WTC11 (cell line): ENCODE measurements around the gene TMEM30B. TPM values are rescaled to one million over a fixed set of nuclear protein-coding genes. Genes with fewer than 3 reads are reported as not detected.

Experiments
- ATAC-seq: fragments of 200-7000 bp; cut with Tn5 transposase; 2 replicates; pipeline ENCODE4 v1.10.0; 2021; ENCODE audit warnings: mild to moderate bottlenecking, moderate library complexity
- CTCF ChIA-PET: fragments of 300-600 bp; sonication (Branson Sonifier 250); formaldehyde crosslinking; loops from one replicate; lab custom pipeline; 2021; ENCODE audit warnings: antibody characterized with exemption; lab: Charles Lee
- POLR2A ChIA-PET: fragments of 350-600 bp; sonication (Branson Sonifier 250); formaldehyde crosslinking; loops from one replicate; lab custom pipeline; 2021; ENCODE audit warnings: antibody characterized with exemption; lab: Charles Lee
- DNase-seq: peaks from one replicate; pipeline ENCODE4 v3.0.0; 2021; ENCODE audit warnings: low spot score
- H3K27ac Mint-ChIP-seq: 2 replicates; pipeline ENCODE4 v1.8.0; 2021; ENCODE audit warnings: mixed read lengths
- H3K27me3 Mint-ChIP-seq: 2 replicates; pipeline ENCODE4 v1.8.0; 2021; ENCODE audit warnings: low read depth, mild to moderate bottlenecking, moderate library complexity, mixed read lengths
- H3K36me3 Mint-ChIP-seq: 2 replicates; pipeline ENCODE4 v1.8.0; 2021; ENCODE audit warnings: mixed read lengths
- H3K4me1 Mint-ChIP-seq: 2 replicates; pipeline ENCODE4 v1.8.0; 2022; ENCODE audit warnings: mixed read lengths
- H3K4me3 Mint-ChIP-seq: 2 replicates; pipeline ENCODE4 v1.8.0; 2021; ENCODE audit warnings: mild to moderate bottlenecking, moderate library complexity, mixed read lengths
- H3K9me3 Mint-ChIP-seq: 2 replicates; pipeline ENCODE4 v1.8.0; 2021; ENCODE audit warnings: mixed read lengths
- AFF4 ChIP-seq: sonication (generic); formaldehyde crosslinking; IDR thresholded peaks from 2 replicates; pipeline ENCODE4 v1.8.1; 2023; ENCODE audit warnings: mild to moderate bottlenecking, missing genetic modification reagents, borderline replicate concordance
- ATF2 ChIP-seq: sonication (generic); formaldehyde crosslinking; IDR thresholded peaks from 2 replicates; pipeline ENCODE4 v1.8.1; 2022; ENCODE audit warnings: low read depth, missing genetic modification reagents, borderline replicate concordance
- ATF6 ChIP-seq: sonication (generic); formaldehyde crosslinking; IDR thresholded peaks from 2 replicates; pipeline ENCODE4 v1.8.1; 2023; ENCODE audit warnings: mild to moderate bottlenecking, missing genetic modification reagents
- CBFB ChIP-seq: sonication (generic); formaldehyde crosslinking; IDR thresholded peaks from 2 replicates; pipeline ENCODE4 v1.8.1; 2022; ENCODE audit warnings: mild to moderate bottlenecking, low read depth, missing genetic modification reagents
- FOXJ3 ChIP-seq: sonication (generic); formaldehyde crosslinking; IDR thresholded peaks from 2 replicates; pipeline ENCODE4 v1.9.0; 2021; ENCODE audit warnings: missing genetic modification reagents, mild to moderate bottlenecking, borderline replicate concordance
- FOXP1 ChIP-seq: sonication (generic); formaldehyde crosslinking; IDR thresholded peaks from 2 replicates; pipeline ENCODE4 v1.8.0; 2022; ENCODE audit warnings: missing genetic modification reagents, mild to moderate bottlenecking, moderate library complexity, borderline replicate concordance
- GABPB1 ChIP-seq: sonication (generic); formaldehyde crosslinking; IDR thresholded peaks from 2 replicates; pipeline ENCODE4 v1.8.1; 2023; ENCODE audit warnings: mild to moderate bottlenecking, missing genetic modification reagents
- GTF2I ChIP-seq: fragments of 250-450 bp; sonication (Bioruptor Pico); conservative IDR thresholded peaks from 2 replicates; pipeline ENCODE4 v1.4.0; 2021; ENCODE audit warnings: mild to moderate bottlenecking
- MXD4 ChIP-seq: fragments of 250-450 bp; sonication (Bioruptor Pico); IDR thresholded peaks from 2 replicates; pipeline ENCODE4 v1.8.0; 2021; ENCODE audit warnings: mild to moderate bottlenecking, moderate library complexity, borderline replicate concordance
- NFATC4 ChIP-seq: fragments of 250-450 bp; sonication (Bioruptor Pico); IDR thresholded peaks from 2 replicates; pipeline ENCODE4 v1.9.0; 2021; ENCODE audit warnings: mild to moderate bottlenecking
- SMAD4 ChIP-seq: sonication (generic); formaldehyde crosslinking; IDR thresholded peaks from 2 replicates; pipeline ENCODE4 v1.8.0; 2022; ENCODE audit warnings: mild to moderate bottlenecking, missing genetic modification reagents
- STAT6 ChIP-seq: sonication (generic); formaldehyde crosslinking; conservative IDR thresholded peaks from 2 replicates; pipeline ENCODE4 v1.8.1; 2023; ENCODE audit warnings: mild to moderate bottlenecking, low read depth, missing genetic modification reagents, moderate library complexity
- TEAD4 ChIP-seq: sonication (generic); formaldehyde crosslinking; IDR thresholded peaks from 2 replicates; pipeline ENCODE4 v1.8.0; 2022; ENCODE audit warnings: mild to moderate bottlenecking, missing genetic modification reagents
- ZMAT4 ChIP-seq: fragments of 250-450 bp; sonication (Bioruptor Pico); IDR thresholded peaks from 2 replicates; pipeline ENCODE4 v1.9.0; 2021; ENCODE audit warnings: mild to moderate bottlenecking
- ZNF121 ChIP-seq: sonication (generic); formaldehyde crosslinking; IDR thresholded peaks from 2 replicates; pipeline ENCODE4 v1.8.0; 2023; ENCODE audit warnings: missing genetic modification reagents
- ZNF416 ChIP-seq: fragments of 250-450 bp; sonication (Bioruptor Pico); IDR thresholded peaks from 2 replicates; pipeline ENCODE4 v1.9.0; 2021; ENCODE audit warnings: mild to moderate bottlenecking, inconsistent platforms
- total RNA-seq: library from RNA; stranded (reverse); gene quantifications from 3 replicates; pipeline ENCODE4 v1.2.3, GENCODE V29; 2021
- TF ChIP-seq, protein P1 (sequence below): sonication (generic); formaldehyde crosslinking; IDR thresholded peaks from 2 replicates; pipeline ENCODE4 v1.8.1; 2022; ENCODE audit warnings: missing genetic modification reagents, borderline replicate concordance
- TF ChIP-seq, protein P2 (sequence below): sonication (generic); formaldehyde crosslinking; IDR thresholded peaks from 2 replicates; pipeline ENCODE4 v1.8.1; 2023; ENCODE audit warnings: mild to moderate bottlenecking, moderate library complexity, missing genetic modification reagents

Gene TMEM30B
- total RNA-seq, 1 experiment from 2014 or later, result 17.8 TPM

GRCh38 chr14:61288720-61289119 is 7.6 kb upstream of the TMEM30B start:
- no peak for DNase-seq
- CTCF ChIA-PET, result interaction anchor here (1.5 kb wide), 1 partner anchor 9 kb away, joined by 5 read pairs; no protein-coding TSS in a partner anchor
- TF ChIP-seq ZNF121 (no peak), AFF4 (CRISPR knock-in tag) (no peak), CBFB (CRISPR knock-in tag) (no peak), STAT6 (CRISPR knock-in tag) (no peak), MXD4 (CRISPR knock-in tag) (no peak), SMAD4 (CRISPR knock-in tag) (no peak)
- TF ChIP-seq, protein P1, sequence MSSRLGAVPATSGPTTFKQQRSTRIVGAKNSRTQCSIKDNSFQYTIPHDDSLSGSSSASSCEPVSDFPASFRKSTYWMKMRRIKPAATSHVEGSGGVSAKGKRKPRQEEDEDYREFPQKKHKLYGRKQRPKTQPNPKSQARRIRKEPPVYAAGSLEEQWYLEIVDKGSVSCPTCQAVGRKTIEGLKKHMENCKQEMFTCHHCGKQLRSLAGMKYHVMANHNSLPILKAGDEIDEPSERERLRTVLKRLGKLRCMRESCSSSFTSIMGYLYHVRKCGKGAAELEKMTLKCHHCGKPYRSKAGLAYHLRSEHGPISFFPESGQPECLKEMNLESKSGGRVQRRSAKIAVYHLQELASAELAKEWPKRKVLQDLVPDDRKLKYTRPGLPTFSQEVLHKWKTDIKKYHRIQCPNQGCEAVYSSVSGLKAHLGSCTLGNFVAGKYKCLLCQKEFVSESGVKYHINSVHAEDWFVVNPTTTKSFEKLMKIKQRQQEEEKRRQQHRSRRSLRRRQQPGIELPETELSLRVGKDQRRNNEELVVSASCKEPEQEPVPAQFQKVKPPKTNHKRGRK (CRISPR knock-in tag), result no peak
- Mint-ChIP-seq H3K27ac (no peak overlapping the region; the same call in 1 of the 2 replicates), H3K4me3 (no peak overlapping the region), H3K9me3 (no peaks in the 10 kb centered on the region), H3K4me1 (peaks cover 6% of the 10 kb centered on the region; the same call in 1 of the 2 replicates), H3K27me3 (no peaks in the 10 kb centered on the region; the same call in 1 of the 2 replicates), H3K36me3 (no peaks in the 10 kb centered on the region)
- POLR2A ChIA-PET, result no interaction called here
- no peak for ATAC-seq

- Mint-ChIP-seq H3K4me3 (no peak overlapping the region), H3K9me3 (no peaks in the 10 kb centered on the region), H3K27ac (no peak overlapping the region; the same call in 1 of the 2 replicates), H3K4me1 (peaks cover 6% of the 10 kb centered on the region; the same call in 1 of the 2 replicates), H3K27me3 (no peaks in the 10 kb centered on the region; the same call in 1 of the 2 replicates), H3K36me3 (no peaks in the 10 kb centered on the region)
- ATAC-seq (no peak), DNase-seq (no peak)
- ChIA-PET POLR2A (no interaction called here), CTCF (interaction anchor here (1.5 kb wide), 1 partner anchor 9 kb away, joined by 5 read pairs; no protein-coding TSS in a partner anchor)
- TF ChIP-seq TEAD4 (CRISPR knock-in tag), result no peak
- no peak for TF ChIP-seq ATF6 (CRISPR knock-in tag)
- TF ChIP-seq ZNF416 (CRISPR knock-in tag), result no peak
- no peak for TF ChIP-seq FOXP1
- TF ChIP-seq MXD4 (CRISPR knock-in tag), result no peak
- TF ChIP-seq ATF2 (CRISPR knock-in tag), result no peak
- TF ChIP-seq GABPB1 (CRISPR knock-in tag), result no peak
- no peak for TF ChIP-seq FOXJ3 (CRISPR knock-in tag)
- no peak for TF ChIP-seq ZMAT4 (CRISPR knock-in tag)
- no peak for TF ChIP-seq GTF2I (CRISPR knock-in tag)
- TF ChIP-seq, protein P2, sequence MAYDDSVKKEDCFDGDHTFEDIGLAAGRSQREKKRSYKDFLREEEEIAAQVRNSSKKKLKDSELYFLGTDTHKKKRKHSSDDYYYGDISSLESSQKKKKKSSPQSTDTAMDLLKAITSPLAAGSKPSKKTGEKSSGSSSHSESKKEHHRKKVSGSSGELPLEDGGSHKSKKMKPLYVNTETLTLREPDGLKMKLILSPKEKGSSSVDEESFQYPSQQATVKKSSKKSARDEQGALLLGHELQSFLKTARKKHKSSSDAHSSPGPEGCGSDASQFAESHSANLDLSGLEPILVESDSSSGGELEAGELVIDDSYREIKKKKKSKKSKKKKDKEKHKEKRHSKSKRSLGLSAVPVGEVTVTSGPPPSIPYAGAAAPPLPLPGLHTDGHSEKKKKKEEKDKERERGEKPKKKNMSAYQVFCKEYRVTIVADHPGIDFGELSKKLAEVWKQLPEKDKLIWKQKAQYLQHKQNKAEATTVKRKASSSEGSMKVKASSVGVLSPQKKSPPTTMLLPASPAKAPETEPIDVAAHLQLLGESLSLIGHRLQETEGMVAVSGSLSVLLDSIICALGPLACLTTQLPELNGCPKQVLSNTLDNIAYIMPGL (CRISPR knock-in tag), result no peak
- no peak for TF ChIP-seq NFATC4 (CRISPR knock-in tag)
Measured at GRCh38 chr14:61288228-61288627, 7.1 kb upstream of the TMEM30B start.
